ENCODE data around the gene QSER1.

Gene QSER1

DNA sequence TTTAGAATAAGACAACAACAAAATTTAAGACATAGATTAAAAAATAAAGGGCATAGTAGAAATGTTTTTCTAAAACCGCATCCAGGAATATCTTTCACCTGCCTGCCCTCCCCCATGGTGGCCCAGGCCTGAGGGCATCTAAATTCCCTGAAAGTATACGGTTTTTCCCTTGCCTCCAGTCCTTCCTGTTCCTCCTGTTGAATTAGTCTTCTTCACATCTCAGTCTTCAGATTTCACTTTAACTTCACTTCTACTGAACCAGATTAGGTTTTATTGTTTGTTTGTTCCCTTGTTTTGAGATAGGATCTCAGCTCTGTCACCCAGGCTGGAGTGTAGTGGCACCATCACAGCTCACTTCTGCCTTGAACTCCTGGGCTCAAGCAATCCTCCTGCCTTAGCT is 90.0 kb downstream of the QSER1 start:
- TF ChIP-seq CTCF (IDR thresholded peaks at IDR 0.05; ENCODE audit: low read depth, low read length) = no peak
- H3K4me3 ChIP-seq (ENCODE audit: low read depth, low read length) = no peak overlapping the region

DNA sequence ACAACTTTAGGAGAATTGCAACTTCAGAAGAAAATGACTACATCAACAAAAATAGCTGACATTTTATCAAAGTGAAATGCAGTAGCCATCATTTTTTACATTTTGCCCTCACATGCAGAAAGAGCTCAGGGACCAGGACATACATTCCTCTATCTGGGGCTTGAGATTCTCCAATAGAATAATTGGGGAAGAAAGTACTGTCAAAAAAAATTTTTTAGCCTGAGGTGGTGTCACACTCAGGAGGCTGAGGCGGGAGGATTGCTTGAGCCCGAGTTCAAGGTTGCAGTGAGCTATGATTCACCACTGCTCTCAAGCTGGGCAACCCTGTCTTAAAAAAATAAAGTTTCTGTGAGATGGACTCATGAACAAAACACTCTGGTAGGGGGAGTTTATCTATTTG is 90.9 kb downstream of the QSER1 start:
- no peak for TF ChIP-seq CTCF (IDR thresholded peaks at IDR 0.05; ENCODE audit: low read depth, low read length)
- no peak overlapping the region for H3K4me3 ChIP-seq (ENCODE audit: low read depth, low read length)

DNA sequence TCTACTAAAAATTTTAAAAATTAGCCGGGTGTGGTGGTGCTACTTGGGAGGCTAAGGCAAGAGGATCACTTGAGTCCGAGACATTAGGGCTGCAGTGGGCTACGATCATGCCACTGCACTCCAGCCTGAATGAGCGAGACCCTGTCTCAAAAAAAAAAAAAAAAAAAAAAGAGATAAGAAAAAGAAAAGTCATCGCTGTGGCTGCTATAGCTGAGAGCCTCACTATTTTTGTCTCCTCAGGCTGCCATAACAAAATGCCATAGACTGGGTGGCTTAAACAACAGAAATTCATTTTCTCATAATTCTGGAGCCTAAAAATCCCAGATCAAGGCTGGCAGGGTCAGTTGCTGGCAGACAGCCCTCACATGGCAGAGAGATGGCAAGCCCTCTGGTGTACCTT is 93.0 kb downstream of the QSER1 start:
- no peak for TF ChIP-seq CTCF (IDR thresholded peaks at IDR 0.05; ENCODE audit: low read depth, low read length)
- no peak overlapping the region for H3K4me3 ChIP-seq (ENCODE audit: low read depth, low read length)

DNA sequence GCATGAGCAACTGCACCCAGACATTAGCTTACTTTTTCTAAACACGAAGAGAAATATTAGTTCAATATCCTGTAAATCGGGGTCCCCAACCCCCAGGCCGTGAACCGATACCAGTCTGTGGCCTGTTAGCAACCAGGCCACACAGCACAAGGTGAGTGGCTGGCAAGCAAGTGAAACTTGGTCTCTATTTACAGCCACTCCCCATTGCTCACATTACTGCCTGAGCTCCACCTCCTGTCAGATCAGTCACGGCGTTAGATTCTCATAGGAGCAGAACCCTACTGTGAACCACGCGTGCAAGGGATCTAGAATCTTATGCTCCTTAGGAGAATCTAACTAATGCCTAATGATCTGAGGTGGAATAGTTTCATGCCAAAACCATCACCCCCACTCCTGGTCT is 95.2 kb downstream of the QSER1 start:
- no peak overlapping the region for H3K4me3 ChIP-seq (ENCODE audit: low read depth, low read length)
- no peak for TF ChIP-seq CTCF (IDR thresholded peaks at IDR 0.05; ENCODE audit: low read depth, low read length)

DNA sequence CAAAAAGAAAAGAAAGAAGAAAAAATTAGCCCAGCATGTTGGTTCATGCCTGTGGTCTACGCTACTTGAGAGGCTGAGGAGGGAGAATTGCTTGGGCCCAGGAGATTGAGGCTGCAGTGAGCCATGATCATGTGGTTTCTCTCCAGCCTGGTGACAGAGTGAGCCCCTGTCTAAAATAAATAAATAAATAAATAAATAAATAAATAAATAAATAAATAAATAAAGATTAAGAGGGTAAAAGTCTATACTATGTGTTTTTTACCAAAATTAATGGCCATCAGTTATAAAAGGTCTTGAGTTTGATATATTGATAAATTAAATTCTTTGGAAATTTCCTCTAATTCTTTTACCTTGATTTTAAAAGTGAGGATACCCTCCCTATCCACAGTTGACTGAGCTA is 97.9 kb downstream of the QSER1 start:
- no peak overlapping the region for H3K4me3 ChIP-seq (ENCODE audit: low read depth, low read length)
- TF ChIP-seq CTCF (IDR thresholded peaks at IDR 0.05; ENCODE audit: low read depth, low read length) = no peak

GRCh38 chr11:32991427-32991826 is 98.8 kb downstream of the QSER1 start:
- H3K4me3 ChIP-seq (ENCODE audit: low read depth, low read length) = no peak overlapping the region
- no peak for TF ChIP-seq CTCF (IDR thresholded peaks at IDR 0.05; ENCODE audit: low read depth, low read length)

DNA sequence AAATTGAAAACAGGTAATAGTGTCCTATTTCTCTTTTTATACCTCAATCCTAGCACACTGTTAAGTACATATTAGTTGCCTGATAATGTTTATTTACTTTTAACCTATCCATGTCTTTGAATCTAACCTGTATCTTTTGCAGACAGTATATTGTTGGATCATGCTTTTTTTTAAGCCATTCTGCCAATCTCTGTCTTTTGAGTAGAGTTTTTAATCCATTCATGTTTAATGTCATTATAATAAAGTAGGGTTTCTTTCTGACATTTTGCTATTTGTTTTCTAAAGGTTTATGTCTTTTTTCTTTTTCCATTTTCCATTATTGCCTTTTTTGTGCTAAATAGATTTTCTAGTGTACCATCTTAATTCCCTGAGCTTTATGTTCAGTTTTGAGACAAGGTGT is 99.3 kb downstream of the QSER1 start:
- TF ChIP-seq CTCF (IDR thresholded peaks at IDR 0.05; ENCODE audit: low read depth, low read length) = no peak
- no peak overlapping the region for H3K4me3 ChIP-seq (ENCODE audit: low read depth, low read length)

Measured in WI38 (cell line).